GM12873 (cell line): Measurements from ENCODE around the gene SMARCA5.

ENCODE experiments used
- CTCF ChIP-seq: IDR thresholded peaks from 2 replicates; pipeline ENCODE4 v1.5.1; 2012; ENCODE audit warnings: low read depth, mild to moderate bottlenecking, moderate library complexity, low read length, control low read depth; ENCODE audit not compliant: insufficient read depth; ENCODE audit errors: missing control alignments

The SMARCA5 gene

GRCh38 chr4:143587703-143588102 lies 74.2 kb downstream of the SMARCA5 start:
- no peak for TF ChIP-seq CTCF

- TF ChIP-seq CTCF = no peak
Measured at GRCh38 chr4:143597276-143597675, 83.8 kb downstream of the SMARCA5 start.

- no peak for TF ChIP-seq CTCF
Measured at GRCh38 chr4:143598816-143599215, 85.3 kb downstream of the SMARCA5 start.

DNA sequence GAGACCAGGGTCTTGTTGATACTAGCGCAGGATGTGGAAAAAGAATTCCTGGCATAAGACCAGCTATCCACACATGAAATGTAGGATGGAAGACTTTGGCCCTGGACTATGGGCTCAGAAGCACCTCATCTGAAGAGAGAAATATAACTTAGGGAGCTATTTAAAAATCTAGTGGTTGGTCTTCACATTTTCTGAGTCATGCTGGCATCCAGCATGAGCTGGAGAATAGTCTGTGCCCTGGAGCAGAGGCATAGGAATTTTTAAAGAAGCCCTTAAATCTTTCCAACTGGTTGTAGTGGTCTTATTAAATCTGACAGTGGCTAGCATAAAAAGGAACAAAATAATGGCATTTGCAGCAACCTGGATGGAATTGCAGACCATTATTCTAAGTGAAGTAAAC lies 86.3 kb downstream of the SMARCA5 start:
- no peak for TF ChIP-seq CTCF

DNA sequence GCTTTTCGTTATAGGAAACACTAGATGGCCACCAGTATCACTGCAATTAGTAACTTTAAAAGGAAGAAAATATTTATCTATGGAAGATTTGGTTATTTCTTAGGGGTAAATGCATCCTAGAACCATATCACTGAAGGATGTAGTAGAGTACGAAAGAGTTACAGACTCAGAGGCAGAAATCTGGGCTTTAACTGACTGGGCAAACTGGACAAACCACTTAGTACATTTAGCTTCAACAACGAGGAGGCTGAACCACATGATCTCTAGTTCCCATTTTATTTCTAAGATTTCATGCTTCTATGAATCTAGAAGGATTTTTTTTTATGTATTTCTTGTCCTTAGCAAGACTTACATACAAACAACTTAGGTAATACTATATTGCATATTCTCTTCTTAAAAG lies 93.0 kb downstream of the SMARCA5 start:
- TF ChIP-seq CTCF = no peak
